Measurements from ENCODE around the gene CLEC16A.

The CLEC16A gene

DNA sequence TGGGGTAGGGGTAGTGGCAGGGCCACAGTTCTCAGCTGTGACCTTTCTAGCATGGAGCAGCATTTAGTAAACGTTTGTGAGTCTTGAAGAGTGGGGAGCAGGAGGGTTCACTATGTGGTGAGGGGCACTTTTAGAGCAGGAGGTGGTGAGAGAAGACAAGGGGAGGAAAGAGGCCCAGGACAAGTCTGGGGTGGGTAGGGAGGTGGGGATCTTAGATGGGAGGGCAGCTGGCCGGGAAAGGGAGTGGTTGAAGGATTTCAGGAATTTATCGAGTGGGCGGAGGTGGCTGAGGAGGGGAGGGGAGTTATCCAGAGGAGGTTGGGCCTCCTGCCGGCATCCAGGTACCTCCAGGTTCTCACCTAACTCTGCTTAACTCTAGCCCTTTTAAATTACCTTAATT lies 1.9 kb downstream of the CLEC16A start:
- Histone ChIP-seq H3K4me3 (ENCODE audit: low read depth in 1 of 2, low read length in 2 of 2) (peak overlapping the region in 1 of 2 experiments; percentile 92; a peak in 2 of 4 replicates), H4K20me1 (ENCODE audit: insufficient read depth, low read length) (peaks cover 56% of the 10 kb centered on the region), H2AFZ (ENCODE audit: low read depth, low read length) (no peak overlapping the region), H3K36me3 (ENCODE audit: insufficient read depth, low read length) (no peaks in the 10 kb centered on the region; the same call in 1 of the 2 replicates), H3K4me1 (ENCODE audit: insufficient read depth, low read length) (peaks cover 69% of the 10 kb centered on the region), H3K9me3 (ENCODE audit: insufficient read depth, low read length, severe bottlenecking) (no peaks in the 10 kb centered on the region), H3K4me2 (ENCODE audit: insufficient read depth, low read length) (peak overlapping the region; percentile 98), H3K9ac (ENCODE audit: low read depth, low read length) (peak overlapping the region; percentile 80; the same call in 1 of the 2 replicates), H3K27ac (ENCODE audit: low read length) (no peak overlapping the region), H3K27me3 (ENCODE audit: insufficient read depth, low read length, poor library complexity) (no peaks in the 10 kb centered on the region), H3K79me2 (ENCODE audit: insufficient read depth, low read length) (peaks cover 71% of the 10 kb centered on the region)
- DNase-seq, result no peak
- no peak for ATAC-seq (ENCODE audit: insufficient read depth, low read depth)
- TF ChIP-seq EZH2 (IDR thresholded peaks at IDR 0.05; ENCODE audit: borderline replicate concordance, low read depth, low read length, severe bottlenecking), result no peak
- TF ChIP-seq, protein P1, sequence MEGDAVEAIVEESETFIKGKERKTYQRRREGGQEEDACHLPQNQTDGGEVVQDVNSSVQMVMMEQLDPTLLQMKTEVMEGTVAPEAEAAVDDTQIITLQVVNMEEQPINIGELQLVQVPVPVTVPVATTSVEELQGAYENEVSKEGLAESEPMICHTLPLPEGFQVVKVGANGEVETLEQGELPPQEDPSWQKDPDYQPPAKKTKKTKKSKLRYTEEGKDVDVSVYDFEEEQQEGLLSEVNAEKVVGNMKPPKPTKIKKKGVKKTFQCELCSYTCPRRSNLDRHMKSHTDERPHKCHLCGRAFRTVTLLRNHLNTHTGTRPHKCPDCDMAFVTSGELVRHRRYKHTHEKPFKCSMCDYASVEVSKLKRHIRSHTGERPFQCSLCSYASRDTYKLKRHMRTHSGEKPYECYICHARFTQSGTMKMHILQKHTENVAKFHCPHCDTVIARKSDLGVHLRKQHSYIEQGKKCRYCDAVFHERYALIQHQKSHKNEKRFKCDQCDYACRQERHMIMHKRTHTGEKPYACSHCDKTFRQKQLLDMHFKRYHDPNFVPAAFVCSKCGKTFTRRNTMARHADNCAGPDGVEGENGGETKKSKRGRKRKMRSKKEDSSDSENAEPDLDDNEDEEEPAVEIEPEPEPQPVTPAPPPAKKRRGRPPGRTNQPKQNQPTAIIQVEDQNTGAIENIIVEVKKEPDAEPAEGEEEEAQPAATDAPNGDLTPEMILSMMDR (IDR thresholded peaks at IDR 0.05; ENCODE audit: borderline replicate concordance, extremely low read depth, low read length, poor library complexity, severe bottlenecking), result no peak

DNA sequence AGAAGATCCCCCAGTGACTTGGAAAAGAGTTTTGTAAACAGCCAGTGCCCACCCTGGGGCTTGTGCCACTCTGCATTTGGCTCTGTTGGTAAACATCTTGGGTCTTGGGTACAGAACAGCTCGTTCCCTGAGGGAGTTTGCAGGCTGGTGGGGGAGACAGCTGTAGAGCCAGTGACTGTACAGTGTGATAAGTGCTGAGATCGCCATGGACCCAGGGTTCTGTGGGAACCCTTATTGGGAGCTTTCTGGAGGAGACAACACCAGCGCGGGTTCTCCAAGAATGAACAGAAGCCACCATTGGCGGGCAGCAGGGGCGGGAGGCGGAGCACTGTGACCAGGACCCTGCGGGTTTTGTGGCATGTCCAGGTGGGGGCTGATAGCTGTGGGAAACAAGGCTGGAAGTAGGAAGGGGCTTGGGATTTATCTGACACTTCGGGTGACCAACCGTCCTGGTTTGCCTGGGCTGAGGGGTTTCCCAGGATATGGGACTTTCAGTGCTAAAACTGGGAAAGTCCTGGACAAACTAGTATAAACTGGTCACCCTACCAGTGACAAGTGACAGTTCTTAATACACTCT lies 2.9 kb downstream of the CLEC16A start:
- H3K9me3 ChIP-seq (ENCODE audit: insufficient read depth, low read length, severe bottlenecking), result no peaks in the 10 kb centered on the region
- H3K79me2 ChIP-seq (ENCODE audit: insufficient read depth, low read length), result peaks cover 75% of the 10 kb centered on the region
- no peak overlapping the region for H3K9ac ChIP-seq (ENCODE audit: low read depth, low read length)
- no peak overlapping the region for H3K27ac ChIP-seq (ENCODE audit: low read length)
- no peak overlapping the region for H2AFZ ChIP-seq (ENCODE audit: low read depth, low read length)
- TF ChIP-seq, protein P1 (IDR thresholded peaks at IDR 0.05; ENCODE audit: borderline replicate concordance, extremely low read depth, low read length, poor library complexity, severe bottlenecking), result no peak
- no peak for TF ChIP-seq EZH2 (IDR thresholded peaks at IDR 0.05; ENCODE audit: borderline replicate concordance, low read depth, low read length, severe bottlenecking)
- ATAC-seq (ENCODE audit: insufficient read depth, low read depth) (no peak), DNase-seq (no peak)
- H3K4me2 ChIP-seq (ENCODE audit: insufficient read depth, low read length), result peak overlapping the region; percentile 98; the same call in 1 of the 2 replicates
- peaks cover 65% of the 10 kb centered on the region for H3K4me1 ChIP-seq (ENCODE audit: insufficient read depth, low read length)
- no peaks in the 10 kb centered on the region for H3K27me3 ChIP-seq (ENCODE audit: insufficient read depth, low read length, poor library complexity)
- H3K4me3 ChIP-seq (ENCODE audit: low read depth in 1 of 2, low read length in 2 of 2), result no peak overlapping the region
- H3K36me3 ChIP-seq (ENCODE audit: insufficient read depth, low read length), result no peaks in the 10 kb centered on the region; the same call in 1 of the 2 replicates
- H4K20me1 ChIP-seq (ENCODE audit: insufficient read depth, low read length), result peaks cover 62% of the 10 kb centered on the region

DNA sequence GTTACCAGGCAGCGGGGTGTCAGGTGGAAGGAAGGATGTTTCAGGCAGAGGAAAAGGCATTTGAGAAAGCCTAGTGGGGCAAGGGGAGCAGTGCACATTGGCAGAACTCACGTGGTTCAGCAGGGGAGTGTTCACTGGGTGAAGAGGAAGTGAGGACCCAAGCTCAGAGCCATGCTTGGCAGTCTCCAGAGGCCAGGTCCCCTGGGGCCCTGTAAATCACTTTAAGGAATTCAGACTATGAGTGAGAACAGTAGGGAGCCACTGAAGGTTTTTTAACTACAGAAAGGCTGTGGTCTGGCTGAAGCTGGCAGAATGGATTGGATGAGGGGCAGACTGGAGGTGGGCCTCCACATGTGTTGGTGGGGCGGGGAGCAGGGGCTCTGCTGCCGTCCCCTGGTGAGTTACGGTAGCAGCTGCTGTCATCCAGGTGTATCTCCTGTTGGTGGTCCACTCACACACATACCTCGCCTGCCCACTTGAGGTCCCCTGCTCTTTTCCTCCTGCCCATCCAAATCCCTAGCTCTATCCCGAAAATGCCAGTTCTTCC lies 5.1 kb downstream of the CLEC16A start:
- Histone ChIP-seq H3K4me3 (ENCODE audit: low read depth in 1 of 2, low read length in 2 of 2) (no peak overlapping the region), H3K4me2 (ENCODE audit: insufficient read depth, low read length) (peak overlapping the region; percentile 45; the same call in 1 of the 2 replicates), H3K9me3 (ENCODE audit: insufficient read depth, low read length, severe bottlenecking) (no peaks in the 10 kb centered on the region), H3K36me3 (ENCODE audit: insufficient read depth, low read length) (no peaks in the 10 kb centered on the region; the same call in 1 of the 2 replicates), H3K27me3 (ENCODE audit: insufficient read depth, low read length, poor library complexity) (no peaks in the 10 kb centered on the region), H3K9ac (ENCODE audit: low read depth, low read length) (no peak overlapping the region), H2AFZ (ENCODE audit: low read depth, low read length) (no peak overlapping the region), H4K20me1 (ENCODE audit: insufficient read depth, low read length) (peaks cover 62% of the 10 kb centered on the region), H3K27ac (ENCODE audit: low read length) (peak overlapping the region; percentile 27), H3K4me1 (ENCODE audit: insufficient read depth, low read length) (peaks cover 48% of the 10 kb centered on the region), H3K79me2 (ENCODE audit: insufficient read depth, low read length) (peaks cover 83% of the 10 kb centered on the region)
- DNase-seq (peak; percentile 77), ATAC-seq (ENCODE audit: insufficient read depth, low read depth) (peak; percentile 83)
- TF ChIP-seq, protein P1 (IDR thresholded peaks at IDR 0.05; ENCODE audit: borderline replicate concordance, extremely low read depth, low read length, poor library complexity, severe bottlenecking), result peak; percentile 46
- no peak for TF ChIP-seq EZH2 (IDR thresholded peaks at IDR 0.05; ENCODE audit: borderline replicate concordance, low read depth, low read length, severe bottlenecking)
